ENCODE results near the gene HSPG2. TPM values are rescaled to one million over a fixed set of nuclear protein-coding genes. Genes with fewer than 3 reads are reported as not detected.

Gene HSPG2
- total and polyA plus RNA-seq, 9 of the 15 experiments (the other 6 are each of a cell fraction or from before 2014, with no cell fraction given) = 0.14 to 160 (median 15.7) TPM

GRCh38 chr1:21936366-21937031 lies 611 bp downstream of the HSPG2 start (continued):
- TF ChIP-seq, protein P1, sequence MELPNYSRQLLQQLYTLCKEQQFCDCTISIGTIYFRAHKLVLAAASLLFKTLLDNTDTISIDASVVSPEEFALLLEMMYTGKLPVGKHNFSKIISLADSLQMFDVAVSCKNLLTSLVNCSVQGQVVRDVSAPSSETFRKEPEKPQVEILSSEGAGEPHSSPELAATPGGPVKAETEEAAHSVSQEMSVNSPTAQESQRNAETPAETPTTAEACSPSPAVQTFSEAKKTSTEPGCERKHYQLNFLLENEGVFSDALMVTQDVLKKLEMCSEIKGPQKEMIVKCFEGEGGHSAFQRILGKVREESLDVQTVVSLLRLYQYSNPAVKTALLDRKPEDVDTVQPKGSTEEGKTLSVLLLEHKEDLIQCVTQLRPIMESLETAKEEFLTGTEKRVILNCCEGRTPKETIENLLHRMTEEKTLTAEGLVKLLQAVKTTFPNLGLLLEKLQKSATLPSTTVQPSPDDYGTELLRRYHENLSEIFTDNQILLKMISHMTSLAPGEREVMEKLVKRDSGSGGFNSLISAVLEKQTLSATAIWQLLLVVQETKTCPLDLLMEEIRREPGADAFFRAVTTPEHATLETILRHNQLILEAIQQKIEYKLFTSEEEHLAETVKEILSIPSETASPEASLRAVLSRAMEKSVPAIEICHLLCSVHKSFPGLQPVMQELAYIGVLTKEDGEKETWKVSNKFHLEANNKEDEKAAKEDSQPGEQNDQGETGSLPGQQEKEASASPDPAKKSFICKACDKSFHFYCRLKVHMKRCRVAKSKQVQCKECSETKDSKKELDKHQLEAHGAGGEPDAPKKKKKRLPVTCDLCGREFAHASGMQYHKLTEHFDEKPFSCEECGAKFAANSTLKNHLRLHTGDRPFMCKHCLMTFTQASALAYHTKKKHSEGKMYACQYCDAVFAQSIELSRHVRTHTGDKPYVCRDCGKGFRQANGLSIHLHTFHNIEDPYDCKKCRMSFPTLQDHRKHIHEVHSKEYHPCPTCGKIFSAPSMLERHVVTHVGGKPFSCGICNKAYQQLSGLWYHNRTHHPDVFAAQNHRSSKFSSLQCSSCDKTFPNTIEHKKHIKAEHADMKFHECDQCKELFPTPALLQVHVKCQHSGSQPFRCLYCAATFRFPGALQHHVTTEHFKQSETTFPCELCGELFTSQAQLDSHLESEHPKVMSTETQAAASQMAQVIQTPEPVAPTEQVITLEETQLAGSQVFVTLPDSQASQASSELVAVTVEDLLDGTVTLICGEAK (IDR thresholded peaks at IDR 0.05) = peak; percentile 56; the same call in 1 of the 2 replicates
- TF ChIP-seq, protein P1 (CRISPR knock-in tag; IDR thresholded peaks at IDR 0.05) = no peak
- TF ChIP-seq PHB (CRISPR knock-in tag; IDR thresholded peaks at IDR 0.05) (no peak), BCL6 (CRISPR knock-in tag; IDR thresholded peaks at IDR 0.05) (no peak), RBM17 (IDR thresholded peaks at IDR 0.05; ENCODE audit: borderline replicate concordance, low read depth, low read length) (no peak), GABPB2 (CRISPR knock-in tag; conservative IDR thresholded peaks at IDR 0.05) (no peak), SNAPC5 (CRISPR knock-in tag; IDR thresholded peaks at IDR 0.05) (no peak), SLC30A9 (CRISPR knock-in tag; IDR thresholded peaks at IDR 0.05) (no peak), ZKSCAN8 (CRISPR knock-in tag; IDR thresholded peaks at IDR 0.05) (no peak), TSC22D4 (tag; IDR thresholded peaks at IDR 0.05) (no peak), TARDBP (IDR thresholded peaks at IDR 0.05) (no peak)
- TF ChIP-seq, protein P2, sequence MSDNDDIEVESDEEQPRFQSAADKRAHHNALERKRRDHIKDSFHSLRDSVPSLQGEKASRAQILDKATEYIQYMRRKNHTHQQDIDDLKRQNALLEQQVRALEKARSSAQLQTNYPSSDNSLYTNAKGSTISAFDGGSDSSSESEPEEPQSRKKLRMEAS (CRISPR knock-in tag; IDR thresholded peaks at IDR 0.05) = peak; percentile 62; the same call in 1 of the 2 replicates
- TF ChIP-seq, protein P3, sequence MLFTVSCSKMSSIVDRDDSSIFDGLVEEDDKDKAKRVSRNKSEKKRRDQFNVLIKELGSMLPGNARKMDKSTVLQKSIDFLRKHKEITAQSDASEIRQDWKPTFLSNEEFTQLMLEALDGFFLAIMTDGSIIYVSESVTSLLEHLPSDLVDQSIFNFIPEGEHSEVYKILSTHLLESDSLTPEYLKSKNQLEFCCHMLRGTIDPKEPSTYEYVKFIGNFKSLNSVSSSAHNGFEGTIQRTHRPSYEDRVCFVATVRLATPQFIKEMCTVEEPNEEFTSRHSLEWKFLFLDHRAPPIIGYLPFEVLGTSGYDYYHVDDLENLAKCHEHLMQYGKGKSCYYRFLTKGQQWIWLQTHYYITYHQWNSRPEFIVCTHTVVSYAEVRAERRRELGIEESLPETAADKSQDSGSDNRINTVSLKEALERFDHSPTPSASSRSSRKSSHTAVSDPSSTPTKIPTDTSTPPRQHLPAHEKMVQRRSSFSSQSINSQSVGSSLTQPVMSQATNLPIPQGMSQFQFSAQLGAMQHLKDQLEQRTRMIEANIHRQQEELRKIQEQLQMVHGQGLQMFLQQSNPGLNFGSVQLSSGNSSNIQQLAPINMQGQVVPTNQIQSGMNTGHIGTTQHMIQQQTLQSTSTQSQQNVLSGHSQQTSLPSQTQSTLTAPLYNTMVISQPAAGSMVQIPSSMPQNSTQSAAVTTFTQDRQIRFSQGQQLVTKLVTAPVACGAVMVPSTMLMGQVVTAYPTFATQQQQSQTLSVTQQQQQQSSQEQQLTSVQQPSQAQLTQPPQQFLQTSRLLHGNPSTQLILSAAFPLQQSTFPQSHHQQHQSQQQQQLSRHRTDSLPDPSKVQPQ (CRISPR knock-in tag; IDR thresholded peaks at IDR 0.05; ENCODE audit: borderline replicate concordance) = no peak
